Measurements from ENCODE around the gene RRBP1. TPM values are rescaled to one million over a fixed set of nuclear protein-coding genes. Genes with fewer than 3 reads are reported as not detected.

Gene RRBP1
- total RNA-seq, 1 experiment from 2014 or later, result 45.3 TPM

- BruUV-seq (replicated peaks), result no TSS peak
- Mint-ChIP-seq H3K9me3 (ENCODE audit: low read depth, unreplicated experiment) (no peaks in the 10 kb centered on the region), H3K36me3 (ENCODE audit: insufficient read depth, unreplicated experiment) (peaks cover 13% of the 10 kb centered on the region), H3K4me1 (ENCODE audit: low read depth, unreplicated experiment) (peaks cover 33% of the 10 kb centered on the region), H3K4me3 (ENCODE audit: low read depth, unreplicated experiment) (no peak overlapping the region), H3K27me3 (ENCODE audit: unreplicated experiment) (no peaks in the 10 kb centered on the region), H3K27ac (ENCODE audit: unreplicated experiment) (no peak overlapping the region)
- no peak for TF ChIP-seq CTCF (IDR thresholded peaks at IDR 0.05; ENCODE audit: unreplicated experiment)
- CTCF ChIA-PET, result interaction anchor here (1.3 kb wide), 1 partner anchor 8 kb away, joined by 5 read pairs; no protein-coding TSS in a partner anchor
- intact Hi-C loops (cut with micrococcal nuclease; ENCODE audit: unreplicated experiment), result no loop called here
- DNase-seq, result no peak
These were observed 88.1 kb downstream of the RRBP1 start for GRCh38 chr20:17593902-17594301.

DNA sequence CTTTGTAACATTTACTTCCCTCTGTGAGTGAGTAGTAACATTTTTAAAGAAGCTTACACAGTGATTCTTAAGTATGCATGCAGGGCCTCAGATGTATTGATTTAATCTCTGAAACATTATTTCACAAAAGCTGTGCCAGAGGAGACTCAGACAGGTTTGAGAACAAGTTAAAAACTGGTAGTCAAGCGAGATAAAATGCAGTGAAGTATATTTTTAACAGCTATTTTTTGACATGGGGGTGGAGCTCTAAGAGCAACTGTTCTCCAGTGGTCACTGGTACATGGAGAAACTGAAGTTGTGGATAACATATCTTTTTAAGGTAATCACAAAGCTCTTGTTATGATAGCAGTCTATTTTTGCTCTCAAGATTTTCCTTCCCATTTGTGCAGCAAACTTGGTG, 91.8 kb downstream of the RRBP1 start:
- Mint-ChIP-seq H3K4me3 (ENCODE audit: low read depth, unreplicated experiment) (no peak overlapping the region), H3K36me3 (ENCODE audit: insufficient read depth, unreplicated experiment) (peaks cover 13% of the 10 kb centered on the region), H3K4me1 (ENCODE audit: low read depth, unreplicated experiment) (peaks cover 24% of the 10 kb centered on the region), H3K9me3 (ENCODE audit: low read depth, unreplicated experiment) (no peaks in the 10 kb centered on the region), H3K27ac (ENCODE audit: unreplicated experiment) (no peak overlapping the region), H3K27me3 (ENCODE audit: unreplicated experiment) (no peaks in the 10 kb centered on the region)
- CTCF ChIA-PET, result interaction anchor here (0.6 kb wide), 1 partner anchor 16 kb away, joined by 7 read pairs; no protein-coding TSS in a partner anchor
- TF ChIP-seq CTCF (IDR thresholded peaks at IDR 0.05; ENCODE audit: unreplicated experiment), result no peak
- intact Hi-C loops (cut with micrococcal nuclease; ENCODE audit: unreplicated experiment), result no loop called here
- BruUV-seq (replicated peaks), result no TSS peak
- DNase-seq, result no peak

DNA sequence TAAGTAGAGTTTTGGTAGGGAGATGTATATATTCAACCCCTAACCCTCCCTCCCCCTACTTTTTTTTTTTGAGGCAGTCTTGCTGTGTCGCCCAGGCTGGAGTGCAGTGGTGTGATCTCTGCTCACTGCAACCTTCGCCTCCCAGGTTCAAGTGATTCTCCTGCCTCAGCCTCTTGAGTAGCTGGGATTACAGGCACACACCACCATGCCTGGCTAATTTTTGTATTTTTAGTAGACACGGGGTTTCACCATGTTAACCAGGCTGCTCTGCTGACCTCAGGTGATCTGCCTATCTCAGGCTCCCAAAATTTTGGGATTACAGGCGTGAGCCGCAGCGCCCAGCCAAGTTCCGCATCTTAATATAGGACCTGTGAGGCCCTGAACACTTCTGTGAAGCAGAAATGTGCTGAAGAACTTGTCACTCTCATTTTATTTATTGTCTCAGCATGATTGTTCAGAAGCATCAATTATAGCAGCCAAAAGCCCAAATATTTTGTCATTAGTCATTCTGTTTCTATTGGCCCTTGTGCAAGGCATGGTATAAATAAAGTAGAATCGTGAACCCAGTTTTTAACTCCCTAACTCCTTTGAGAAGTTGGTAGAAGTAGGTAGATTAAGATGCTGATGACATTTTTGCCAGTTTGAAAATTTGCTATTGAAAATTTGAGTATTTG, 92.7 kb downstream of the RRBP1 start:
- Mint-ChIP-seq H3K9me3 (ENCODE audit: low read depth, unreplicated experiment) (no peaks in the 10 kb centered on the region), H3K4me3 (ENCODE audit: low read depth, unreplicated experiment) (no peak overlapping the region), H3K27me3 (ENCODE audit: unreplicated experiment) (no peaks in the 10 kb centered on the region), H3K4me1 (ENCODE audit: low read depth, unreplicated experiment) (peaks cover 22% of the 10 kb centered on the region), H3K27ac (ENCODE audit: unreplicated experiment) (no peak overlapping the region), H3K36me3 (ENCODE audit: insufficient read depth, unreplicated experiment) (peaks cover 14% of the 10 kb centered on the region)
- CTCF ChIA-PET, result no interaction called here
- no TSS peak for BruUV-seq (replicated peaks)
- no peak for DNase-seq
- intact Hi-C loops (cut with micrococcal nuclease; ENCODE audit: unreplicated experiment), result no loop called here
- TF ChIP-seq CTCF (IDR thresholded peaks at IDR 0.05; ENCODE audit: unreplicated experiment), result no peak

- TF ChIP-seq CTCF (IDR thresholded peaks at IDR 0.05; ENCODE audit: unreplicated experiment), result no peak
- H3K36me3 Mint-ChIP-seq (ENCODE audit: insufficient read depth, unreplicated experiment), result peaks cover 6% of the 10 kb centered on the region
- no TSS peak for BruUV-seq (replicated peaks)
- CTCF ChIA-PET, result no interaction called here
- no peak overlapping the region for H3K27ac Mint-ChIP-seq (ENCODE audit: unreplicated experiment)
- H3K9me3 Mint-ChIP-seq (ENCODE audit: low read depth, unreplicated experiment), result no peaks in the 10 kb centered on the region
- H3K4me3 Mint-ChIP-seq (ENCODE audit: low read depth, unreplicated experiment), result no peak overlapping the region
- no peaks in the 10 kb centered on the region for H3K27me3 Mint-ChIP-seq (ENCODE audit: unreplicated experiment)
- intact Hi-C loops (cut with micrococcal nuclease; ENCODE audit: unreplicated experiment), result no loop called here
- peaks cover 13% of the 10 kb centered on the region for H3K4me1 Mint-ChIP-seq (ENCODE audit: low read depth, unreplicated experiment)
- DNase-seq, result no peak
These were observed 94.2 kb downstream of the RRBP1 start for GRCh38 chr20:17587824-17588223.

Data from Calu3 (cell line).